GM19372 (cell line): ENCODE measurements around the gene CD40.
"Not testable (repeated sequence)": the region's sequence is repeated elsewhere in the genome, so short reads cannot be mapped to it uniquely, and the experiment has no call there.

Experiments used
- ATAC-seq: cut with Tn5 transposase; IDR thresholded peaks from one replicate; pipeline ENCODE4 v1.9.1; 2021; ENCODE audit warnings: mild to moderate bottlenecking, low read depth, moderate library complexity; ENCODE audit not compliant: unreplicated experiment

CD40 gene

DNA sequence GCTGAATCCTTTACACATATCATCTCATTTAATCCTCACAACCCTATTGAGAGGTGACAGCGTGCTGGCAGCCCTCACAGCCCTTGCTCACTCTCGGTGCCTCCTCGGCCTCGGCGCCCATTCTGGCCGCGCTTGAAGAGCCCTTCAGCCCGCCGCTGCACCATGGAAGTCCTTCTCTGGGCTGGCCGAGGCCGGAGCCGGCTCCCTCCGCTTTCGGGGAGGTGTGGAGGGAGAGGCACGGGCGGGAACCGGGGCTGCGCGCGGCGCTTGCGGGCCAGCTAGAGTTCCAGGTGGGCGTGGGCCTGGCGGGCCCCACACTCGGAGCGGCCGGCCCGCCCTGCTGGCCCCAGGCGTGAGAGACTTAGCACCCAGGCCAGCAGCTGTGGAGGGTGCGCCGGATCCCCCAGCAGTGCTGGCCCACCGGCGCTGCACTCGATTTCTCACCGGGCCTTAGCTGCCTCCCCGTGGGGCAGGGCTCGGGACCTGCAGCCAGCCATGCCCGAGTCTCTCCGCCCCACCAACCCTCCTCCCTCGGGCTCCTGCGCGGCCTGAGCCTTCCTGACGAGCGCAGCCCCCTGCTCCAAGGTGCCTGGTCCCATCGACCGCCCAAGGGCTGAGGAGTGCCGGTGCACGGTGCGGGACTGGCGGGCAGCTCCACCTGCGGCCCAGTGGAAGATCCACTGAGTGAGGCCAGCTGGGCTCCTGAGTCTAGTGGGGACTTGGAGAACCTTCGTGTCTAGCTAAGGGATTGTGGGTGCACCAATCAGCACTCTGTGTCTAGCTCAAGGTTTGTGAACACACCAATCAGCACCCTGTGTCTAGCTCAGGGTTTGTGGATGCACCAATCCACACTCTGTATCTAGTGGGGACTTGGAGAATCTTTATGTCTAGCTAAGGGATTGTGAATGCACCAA, 26.2 kb upstream of the CD40 start:
- ATAC-seq: not testable (repeated sequence)

DNA sequence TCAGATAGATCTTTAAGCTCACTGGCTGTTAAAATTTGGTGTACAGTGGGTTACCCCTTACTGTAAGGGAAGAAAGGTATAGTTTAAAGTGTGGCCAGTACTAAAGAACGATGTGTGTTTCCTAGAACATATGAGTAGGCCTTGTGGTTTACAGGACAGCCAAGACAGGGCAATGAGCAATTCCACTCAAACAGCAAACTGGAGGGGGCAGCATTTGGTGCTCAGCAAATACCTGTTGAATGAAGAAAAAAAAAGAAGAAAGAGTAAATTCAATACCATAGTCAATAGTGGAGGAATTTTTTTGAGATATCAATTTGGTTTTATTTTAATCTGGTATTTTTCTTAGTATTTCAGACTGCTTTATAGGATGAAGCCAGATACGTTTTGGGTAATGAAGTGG, 24.6 kb upstream of the CD40 start:
- ATAC-seq: no peak

DNA sequence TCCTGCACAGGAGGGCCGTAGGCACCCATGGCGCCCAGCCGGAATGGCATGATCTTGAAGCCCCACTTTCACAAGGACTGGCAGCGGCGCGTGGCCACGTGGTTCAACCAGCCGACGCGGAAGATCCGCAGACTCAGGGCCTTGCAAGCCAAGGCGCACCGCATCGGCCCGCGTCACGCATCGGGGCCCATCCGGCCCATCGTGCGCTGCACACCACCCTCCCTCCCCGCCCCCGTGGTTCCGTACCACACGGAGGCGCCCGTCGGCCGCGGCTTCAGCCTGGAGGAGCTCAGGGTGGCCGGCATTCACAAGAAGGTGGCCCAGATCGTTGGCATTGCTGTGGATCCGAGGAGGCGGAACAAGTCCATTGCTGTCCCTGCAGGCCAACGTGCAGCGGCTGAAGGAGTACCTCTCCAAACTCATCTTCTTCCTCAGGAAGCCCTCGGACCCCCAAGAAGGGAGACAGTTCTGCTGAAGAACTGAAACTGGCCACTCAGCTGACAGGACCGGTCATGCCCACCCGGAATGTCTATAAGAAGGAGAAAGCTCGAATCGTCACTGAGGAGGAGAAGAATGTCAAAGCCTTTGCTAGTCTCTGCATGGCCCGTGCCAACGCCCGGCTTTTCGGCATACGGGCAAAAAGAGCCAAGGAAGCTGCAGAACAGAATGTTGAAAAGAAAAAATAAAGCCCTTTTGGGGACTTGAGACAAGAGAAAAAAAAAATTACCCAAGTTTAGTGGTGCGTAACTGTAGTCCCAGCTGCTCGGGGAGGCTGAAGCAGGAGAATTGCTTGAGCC, 18.4 kb upstream of the CD40 start:
- ATAC-seq: no peak

DNA sequence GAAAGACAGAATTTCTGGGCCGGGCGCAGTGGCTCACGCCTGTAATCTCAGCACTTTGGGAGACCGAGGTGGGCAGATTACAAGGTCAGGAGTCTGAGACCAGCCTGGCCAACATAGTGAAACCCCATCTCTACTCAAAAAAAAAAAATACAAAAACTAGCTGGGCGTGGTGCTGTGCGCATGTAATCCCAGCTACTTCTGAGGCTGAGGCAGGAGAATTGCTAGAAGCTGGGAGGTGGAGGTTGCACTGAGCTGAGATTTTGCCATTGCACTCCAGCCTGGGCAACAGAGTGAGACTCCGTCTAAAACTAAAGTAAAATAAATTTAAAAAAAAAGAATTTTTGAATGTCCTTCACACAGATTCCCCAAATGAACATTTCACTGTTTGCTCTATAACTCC, 17.7 kb upstream of the CD40 start:
- not testable (repeated sequence) for ATAC-seq

DNA sequence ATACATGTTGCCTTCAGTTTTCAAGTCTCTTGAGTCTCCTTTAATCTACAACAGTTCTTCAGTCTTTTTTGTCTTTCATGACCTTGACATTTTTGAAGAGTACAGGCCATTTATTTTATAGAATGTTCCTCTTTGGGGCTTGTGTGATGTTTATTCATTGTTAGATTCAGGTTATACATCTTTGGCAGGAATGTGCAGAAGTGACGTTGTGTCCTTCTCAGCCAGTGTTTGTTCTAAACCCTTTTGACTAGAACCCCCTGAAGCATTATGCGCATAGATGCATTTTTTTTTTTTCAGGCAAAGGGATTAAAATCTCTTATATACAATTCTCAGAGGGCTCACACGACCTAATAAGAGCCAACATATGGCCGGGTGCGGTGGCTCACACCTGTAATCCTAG, 17.1 kb upstream of the CD40 start:
- no peak for ATAC-seq

DNA sequence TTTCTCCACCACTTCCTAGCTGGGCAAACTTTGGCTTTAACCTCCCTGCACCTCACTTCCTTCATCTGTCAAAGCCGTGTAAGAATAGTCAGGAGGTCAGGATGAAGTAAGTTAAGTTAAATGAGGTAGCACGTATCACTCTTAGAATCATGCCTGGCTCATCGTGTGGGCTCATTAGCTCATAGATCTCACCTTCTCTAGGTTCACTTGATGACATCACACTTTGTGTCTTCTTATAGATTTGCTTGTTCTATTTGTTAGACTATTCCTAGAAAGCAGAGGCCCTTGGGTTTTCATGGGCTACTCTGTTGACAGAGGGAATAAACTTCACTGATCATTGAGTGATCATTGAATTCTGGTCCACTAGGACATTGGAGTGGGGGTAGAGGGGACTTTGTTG, 16.2 kb upstream of the CD40 start:
- no peak for ATAC-seq

DNA sequence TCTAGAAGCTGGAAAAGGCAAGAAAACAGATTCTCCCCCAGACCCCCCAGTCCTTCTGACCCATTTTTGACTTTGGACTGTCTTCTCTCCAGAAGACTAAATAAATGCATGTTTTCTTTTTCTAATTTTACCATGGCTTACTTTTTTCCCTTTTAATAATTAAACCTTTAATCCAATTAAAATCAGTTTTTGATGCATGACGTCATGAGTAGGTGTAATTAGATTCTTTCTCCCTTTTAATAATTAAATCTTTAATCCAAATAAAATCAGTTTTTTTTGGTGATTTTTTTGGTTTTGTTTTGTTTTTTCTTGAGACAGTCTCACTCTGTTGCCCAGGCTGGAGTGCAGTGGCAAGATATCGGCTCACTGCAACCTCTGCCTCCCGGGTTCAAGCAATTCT, 15.2 kb upstream of the CD40 start:
- no peak for ATAC-seq

DNA sequence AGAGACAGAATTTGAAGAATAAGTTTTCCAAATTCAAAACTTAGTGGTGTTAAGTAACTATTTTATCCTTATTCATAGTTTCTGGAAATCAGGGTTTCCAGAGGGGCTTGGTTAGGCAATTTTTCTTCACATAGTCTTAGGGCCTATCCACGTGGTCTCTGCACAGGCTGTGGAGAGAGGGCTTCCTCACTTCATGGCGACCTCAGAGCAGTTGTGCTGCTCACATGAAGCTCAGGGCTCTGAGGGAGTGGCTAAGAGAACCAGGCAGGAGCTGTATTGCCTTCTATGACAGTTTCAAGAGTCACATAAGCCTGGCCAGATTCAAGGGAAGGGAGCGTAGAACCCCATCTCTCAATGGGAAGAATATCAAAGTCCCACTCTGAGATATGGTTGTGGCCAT, 13.9 kb upstream of the CD40 start:
- no peak for ATAC-seq

DNA sequence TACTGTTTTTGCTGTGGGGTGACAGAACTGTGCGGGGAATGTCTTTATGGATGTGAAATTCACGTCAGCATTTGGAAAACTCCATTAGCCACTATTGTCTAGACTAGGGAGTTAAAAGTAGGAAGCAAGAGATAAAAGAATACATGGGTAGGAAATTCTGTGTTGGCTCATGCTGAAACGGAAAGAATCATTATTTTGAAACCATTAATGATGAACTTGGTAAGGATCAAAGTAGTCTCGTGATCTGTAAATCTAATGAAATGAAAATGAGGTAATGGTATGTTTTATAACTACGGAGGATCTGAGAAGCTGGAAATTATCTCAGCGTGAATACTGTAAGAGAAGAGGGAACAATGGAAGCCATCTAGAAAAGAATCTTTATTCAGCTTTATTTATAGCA, 11.1 kb upstream of the CD40 start:
- ATAC-seq: no peak

DNA sequence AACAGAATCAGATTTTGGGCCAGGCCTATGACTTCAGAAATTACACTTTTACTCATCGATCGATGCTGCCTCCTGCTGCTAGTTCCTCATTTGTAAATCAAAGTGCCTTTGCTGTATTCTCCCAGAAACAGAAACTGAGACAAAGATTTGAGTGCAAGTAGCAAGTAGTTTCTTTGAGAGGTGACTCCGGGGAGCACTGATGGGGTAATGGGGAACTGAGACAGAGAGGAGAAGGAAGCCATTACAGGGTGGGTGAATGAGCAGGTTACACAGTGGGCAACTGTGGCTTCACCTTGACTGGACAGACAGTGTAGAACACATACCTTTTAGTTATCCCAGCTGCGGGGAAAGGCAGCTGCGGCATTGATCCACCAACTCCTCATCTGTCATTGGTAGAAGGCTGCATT, 9.7 kb upstream of the CD40 start:
- ATAC-seq: peak; percentile 78

DNA sequence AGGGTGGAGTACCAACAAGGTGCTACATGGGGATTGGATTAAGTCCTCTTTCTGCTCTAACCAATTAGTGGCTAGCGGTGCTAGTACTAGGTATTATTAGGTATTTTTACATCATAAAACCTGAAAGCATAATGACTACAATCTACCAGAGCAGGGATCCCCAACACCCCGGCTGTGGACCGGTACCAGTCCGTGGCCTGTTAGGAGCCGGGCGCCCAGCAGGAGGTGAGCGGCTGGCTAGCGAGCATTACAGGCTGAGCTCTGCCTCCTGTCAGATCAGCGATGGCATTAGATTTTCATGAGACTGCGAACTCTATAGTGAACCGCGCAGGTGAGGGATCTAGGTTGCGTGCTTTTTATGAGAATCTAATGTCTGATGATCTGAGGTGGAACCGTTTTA, 9.1 kb upstream of the CD40 start:
- no peak for ATAC-seq

DNA sequence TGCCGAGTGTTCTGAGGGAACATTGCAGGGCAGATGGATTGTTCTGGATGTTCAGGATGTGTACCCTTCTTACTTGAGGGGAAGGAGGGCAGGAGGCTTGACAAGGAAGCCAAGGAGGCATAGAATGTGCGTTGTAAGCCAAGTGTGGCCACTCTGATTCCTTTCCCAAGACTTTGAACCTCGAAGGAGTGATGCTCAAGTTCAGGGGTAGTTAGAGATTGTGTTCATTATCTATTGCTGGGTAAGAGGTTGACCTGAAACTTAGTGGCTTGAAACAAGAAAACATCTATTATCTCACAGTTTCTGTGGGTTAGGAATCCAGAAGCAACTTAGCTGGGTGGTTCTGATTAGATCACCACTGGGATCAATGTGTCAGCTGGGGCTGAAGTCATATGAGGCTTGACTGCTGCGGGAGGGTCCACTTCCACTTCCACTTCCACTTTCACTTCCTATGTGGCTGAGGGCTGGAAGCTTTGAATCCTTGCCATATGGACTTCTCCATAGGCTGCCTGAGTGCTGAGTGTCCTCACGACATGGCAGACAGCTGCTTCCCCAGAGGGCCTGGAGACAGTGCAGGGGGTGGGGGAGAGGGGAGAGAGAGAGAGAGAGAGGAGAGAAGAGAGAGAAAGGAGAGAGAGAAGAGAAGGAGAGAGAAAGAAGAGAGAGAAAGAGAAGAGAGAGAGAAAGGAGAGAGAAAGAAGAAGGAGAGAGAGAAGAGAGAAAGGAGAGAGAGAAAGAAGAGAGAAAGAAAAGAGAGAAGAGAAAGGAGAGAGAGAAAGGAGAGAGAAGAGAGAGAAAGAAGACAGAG, 6.9 kb upstream of the CD40 start:
- ATAC-seq: no peak

DNA sequence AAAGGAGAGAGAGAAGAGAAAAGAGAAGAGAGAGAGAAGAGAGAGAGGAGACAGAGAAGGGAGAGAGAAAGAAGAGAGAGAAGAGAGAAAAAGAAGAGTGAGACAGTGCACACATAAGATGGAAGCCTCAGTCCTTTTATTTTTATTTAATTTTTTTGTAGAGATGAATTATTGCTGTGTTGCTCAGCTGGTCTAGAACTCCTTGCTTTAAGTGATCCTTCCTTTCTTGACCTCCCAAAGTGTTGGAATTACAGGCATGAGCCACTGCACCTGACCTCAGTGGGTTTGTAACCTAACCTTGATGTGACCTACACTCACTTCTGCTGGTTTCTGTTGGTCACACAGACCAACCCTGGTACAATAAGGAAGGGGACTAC, 6.3 kb upstream of the CD40 start:
- no peak for ATAC-seq

DNA sequence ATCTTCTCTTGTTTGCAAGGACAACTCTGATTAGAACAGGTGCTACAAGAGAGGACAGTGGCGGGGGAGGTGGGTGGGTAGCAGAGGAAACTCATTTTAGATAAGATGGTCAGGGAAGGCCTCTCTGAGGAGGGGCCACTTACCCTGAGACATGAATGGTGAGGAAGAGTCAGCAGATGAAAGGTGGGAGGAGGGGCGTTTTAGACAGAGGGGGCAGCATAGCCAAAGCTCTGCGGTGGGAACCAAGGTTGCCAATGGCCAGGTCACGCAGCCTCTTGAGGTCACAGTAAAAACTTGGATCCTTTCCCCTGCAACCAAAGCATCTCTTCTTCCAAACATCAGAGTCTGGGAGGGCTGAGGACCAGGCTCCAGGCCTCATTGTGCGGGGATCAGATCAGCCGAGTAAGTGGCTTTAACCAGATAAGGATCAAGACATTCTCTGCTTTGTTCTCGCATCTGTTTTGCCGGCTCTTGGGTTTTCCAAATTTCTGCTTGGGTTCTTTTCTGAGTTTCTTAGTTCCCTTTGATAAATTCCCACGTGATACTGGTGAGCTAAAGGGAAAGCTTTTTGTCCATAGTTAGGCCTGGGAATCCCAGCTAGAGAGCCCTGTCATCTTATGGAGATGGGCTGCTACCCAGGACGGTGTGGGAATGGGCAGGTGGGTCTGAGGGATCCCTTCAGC, 5.5 kb upstream of the CD40 start:
- ATAC-seq: no peak

DNA sequence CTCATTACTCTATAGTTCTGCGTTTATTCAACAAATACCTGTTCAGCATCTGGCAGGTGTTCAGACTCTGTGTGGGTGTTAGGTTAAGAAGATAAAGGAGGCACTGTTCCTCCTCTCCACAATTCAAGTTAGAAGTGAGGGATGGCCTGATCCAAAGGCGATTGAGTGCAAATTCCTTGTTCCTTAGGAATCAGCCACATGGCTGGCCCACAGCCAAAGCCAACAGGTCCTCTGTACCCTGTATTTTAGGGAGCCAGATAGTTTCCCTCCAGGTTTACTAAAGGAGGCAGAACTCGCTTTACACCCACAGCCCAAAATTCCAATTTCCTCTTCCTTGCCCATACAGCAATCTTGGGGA, 5.0 kb upstream of the CD40 start:
- ATAC-seq: no peak

DNA sequence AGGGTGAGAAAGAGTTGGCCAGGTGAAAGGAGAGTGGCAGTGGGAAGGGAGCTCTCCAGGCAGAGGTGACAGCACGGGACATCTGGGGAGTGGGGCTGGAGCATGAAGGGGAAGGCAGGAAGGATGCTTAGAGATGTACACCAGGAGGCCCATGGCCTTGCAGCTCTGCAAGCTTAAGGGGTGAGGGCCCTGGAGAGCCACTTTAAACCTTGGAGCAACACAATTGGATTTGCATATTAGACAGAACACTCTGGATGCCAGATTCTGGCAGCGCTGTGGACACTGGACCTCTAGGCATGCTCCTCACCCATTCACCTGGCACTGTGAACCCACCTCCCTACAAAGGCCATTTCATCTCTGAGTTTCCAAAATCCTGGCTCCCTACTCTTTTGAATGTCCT, 3.7 kb upstream of the CD40 start:
- no peak for ATAC-seq

DNA sequence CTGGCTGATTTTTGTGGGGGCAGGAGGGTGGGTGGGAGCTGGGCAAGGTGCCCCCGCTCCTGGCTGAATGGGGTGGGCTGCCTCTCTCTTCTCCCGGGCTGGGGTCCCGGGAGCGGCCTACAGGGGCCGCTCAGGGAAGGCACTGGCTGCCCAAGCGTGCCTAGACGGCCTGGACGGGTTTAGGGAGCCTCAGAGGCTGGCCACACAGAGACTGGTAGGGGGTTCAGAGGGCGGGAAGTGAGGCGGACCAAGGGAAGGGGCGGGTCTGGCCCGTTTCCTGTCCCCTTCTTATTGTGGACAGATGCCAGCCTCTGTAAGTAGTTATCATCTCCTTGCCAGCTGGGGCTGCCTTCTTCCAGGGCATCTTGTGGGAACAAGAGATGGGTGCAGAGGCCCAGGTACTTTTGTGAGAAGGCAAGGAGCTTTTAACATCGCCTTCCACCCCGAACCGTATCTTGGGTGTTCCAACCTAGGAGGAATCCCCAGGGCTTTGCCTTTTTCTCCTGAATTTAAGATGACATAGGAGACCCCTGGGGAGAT, 437 bp downstream of the CD40 start:
- ATAC-seq: peak; percentile 45

DNA sequence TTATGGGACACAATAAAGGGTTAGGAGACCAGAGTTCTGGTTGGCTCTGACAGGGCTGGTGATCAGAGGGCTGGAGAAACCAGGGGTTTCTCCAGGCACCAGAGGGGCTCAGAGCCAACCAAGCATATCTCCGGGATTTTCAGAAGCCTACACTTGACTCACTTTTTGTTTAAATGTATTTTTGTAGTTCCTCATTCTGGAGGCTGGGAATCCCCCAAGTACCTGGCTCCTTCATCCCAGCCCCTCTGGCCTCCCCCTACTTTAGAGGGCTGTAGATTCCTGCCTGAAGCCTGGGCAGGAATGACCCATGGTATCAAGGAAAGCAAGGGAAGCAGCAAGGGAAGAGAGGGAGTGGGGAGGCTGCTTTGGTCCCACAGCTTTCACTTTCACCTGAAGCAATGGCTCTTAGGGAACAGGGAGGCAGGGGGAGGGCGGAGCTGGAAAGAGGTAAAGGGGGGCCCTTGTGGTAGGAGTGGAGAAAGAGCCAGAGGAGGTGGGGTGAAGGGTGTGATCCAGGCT, 973 bp downstream of the CD40 start:
- no peak for ATAC-seq

DNA sequence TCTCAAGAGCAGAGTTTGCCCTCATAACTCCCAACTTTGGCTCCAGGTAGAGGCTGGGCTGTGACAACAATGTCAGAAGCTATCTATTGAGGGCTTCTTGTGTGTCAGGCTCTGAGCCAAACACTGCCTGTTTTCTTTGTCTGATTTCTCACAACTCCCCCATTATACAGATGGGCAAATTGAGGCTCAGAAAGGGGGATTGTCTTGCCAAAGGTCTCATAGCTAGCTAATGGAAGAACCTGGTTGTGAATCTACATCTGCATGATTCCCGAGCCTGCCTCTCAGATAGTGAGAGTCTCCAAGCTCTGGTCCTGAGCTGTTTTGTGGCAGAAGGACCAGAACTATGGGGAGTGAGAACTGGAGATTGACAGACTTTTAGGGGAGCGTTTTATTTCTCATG, 1.4 kb downstream of the CD40 start:
- ATAC-seq: no peak

DNA sequence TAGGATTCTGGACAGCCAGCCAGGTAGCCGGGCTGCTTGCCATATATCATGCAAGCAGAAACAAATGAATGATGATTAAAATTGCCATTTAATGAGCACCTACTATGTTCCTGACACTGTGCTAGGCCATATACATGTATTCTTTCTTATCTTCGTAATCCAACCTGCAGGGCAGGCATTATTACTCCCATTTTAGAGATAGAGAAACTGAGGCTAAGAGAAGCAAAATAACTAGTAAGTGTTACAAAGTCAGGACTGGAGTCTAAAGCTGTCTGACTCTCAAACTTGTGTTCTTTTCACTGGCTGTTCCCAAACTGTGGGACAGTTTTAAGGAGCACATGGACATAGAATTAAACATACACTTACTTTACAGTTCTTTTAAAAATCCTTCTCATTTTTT, 2.0 kb downstream of the CD40 start:
- ATAC-seq: no peak
